Caki2 (cell line): ENCODE measurements around the gene OPHN1. TPM values are rescaled to one million over a fixed set of nuclear protein-coding genes. Genes with fewer than 3 reads are reported as not detected.

Experiments
- DNase-seq: peaks from one replicate; pipeline ENCODE4 v3.0.0-alpha.2; 2015; ENCODE audit warnings: low read depth
- in situ Hi-C: cut with HindIII; loops from 2 replicates; pipeline ENCODE4 v1.10.0; 2016; ENCODE audit warnings: low sequenced_read_pairs, low pct_unique_long_range_greater_than_20kb, mixed read lengths
- total RNA-seq: library from RNA; depleted of rRNA; stranded (reverse); fragments of >200 nt; shearing (Covaris generic); gene quantifications from 2 replicates; pipeline ENCODE4 v1.2.3, GENCODE V29; 2014; ENCODE audit warnings: low replicate concordance

OPHN1 gene
- total RNA-seq, 1 experiment from 2014 or later: 2.2 TPM

GRCh38 chrX:68203211-68203610 is 230.1 kb downstream of the OPHN1 start:
- in situ Hi-C loops: no loop called here

GRCh38 chrX:68199062-68199848 is 234.0 kb downstream of the OPHN1 start:
- in situ Hi-C loops: no loop called here
- DNase-seq: no peak

More at GRCh38 chrX:68203211-68203610, 230.1 kb downstream of the OPHN1 start:
- DNase-seq: no peak

GRCh38 chrX:68196939-68197791 is 236.1 kb downstream of the OPHN1 start:
- DNase-seq: peak; percentile 30
- in situ Hi-C loops: no loop called here

- in situ Hi-C loops: no loop called here
- no peak for DNase-seq
Observed at GRCh38 chrX:68195561-68195960, 237.7 kb downstream of the OPHN1 start.

DNA sequence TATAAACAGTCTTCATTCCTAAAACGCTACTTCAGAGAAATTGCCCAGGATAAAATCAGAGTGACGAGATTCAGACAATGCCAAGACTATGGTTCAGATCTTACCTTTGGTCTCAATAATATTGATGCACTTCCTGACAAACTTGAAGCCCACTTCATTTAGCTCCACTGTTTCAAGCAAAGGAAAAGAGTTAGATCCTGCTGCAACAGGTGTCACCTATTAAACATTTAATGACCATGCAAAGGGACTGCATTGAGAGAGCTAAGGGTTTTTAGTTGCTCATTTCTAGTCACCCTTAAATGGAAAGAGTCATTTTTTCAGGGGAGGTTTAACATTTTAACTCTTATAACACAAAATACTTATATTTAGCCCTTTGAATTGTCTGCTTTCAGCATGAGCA is 239.5 kb downstream of the OPHN1 start:
- no peak for DNase-seq
- in situ Hi-C loops: no loop called here

GRCh38 chrX:68193234-68193633 is 240.1 kb downstream of the OPHN1 start:
- in situ Hi-C loops: no loop called here
- DNase-seq: no peak

- in situ Hi-C loops: no loop called here
- no peak for DNase-seq
Observed at GRCh38 chrX:68190799-68191198, 242.5 kb downstream of the OPHN1 start.

DNA sequence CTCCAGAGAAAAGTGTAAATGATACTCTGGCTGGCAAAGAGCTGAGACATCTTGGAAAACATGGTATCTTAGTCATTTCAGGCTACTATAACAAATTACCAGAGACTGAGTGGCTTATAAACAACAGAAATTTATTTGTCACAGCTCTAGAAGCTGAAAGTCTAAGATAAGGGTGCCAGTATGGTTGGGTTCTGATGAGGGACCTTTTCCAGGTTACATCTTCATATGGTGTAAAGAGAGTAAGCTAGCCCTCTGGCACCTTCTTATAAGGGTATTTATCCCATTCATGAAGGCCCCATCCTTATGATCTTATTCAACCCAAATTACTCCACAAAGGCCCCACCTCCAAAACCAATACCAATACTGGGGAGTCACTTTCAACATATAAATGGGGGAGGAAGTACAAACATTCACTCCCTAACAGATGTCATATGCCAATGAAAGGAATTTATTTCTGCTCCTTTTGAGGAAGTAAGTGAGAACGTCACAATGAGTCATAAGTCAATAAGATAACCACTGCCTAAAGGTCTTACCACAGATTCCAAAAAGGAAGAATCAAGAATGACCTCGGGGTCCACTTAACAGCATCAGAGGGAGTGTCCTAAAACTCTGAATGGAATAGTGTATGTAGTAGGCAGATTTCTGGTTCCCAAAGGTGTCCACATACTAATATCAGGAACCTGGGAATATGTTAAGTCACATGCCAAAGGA is 246.6 kb downstream of the OPHN1 start:
- DNase-seq: peak; percentile 1
- in situ Hi-C loops: no loop called here

GRCh38 chrX:68185161-68185560 is 248.1 kb downstream of the OPHN1 start:
- DNase-seq: no peak
- in situ Hi-C loops: no loop called here

DNA sequence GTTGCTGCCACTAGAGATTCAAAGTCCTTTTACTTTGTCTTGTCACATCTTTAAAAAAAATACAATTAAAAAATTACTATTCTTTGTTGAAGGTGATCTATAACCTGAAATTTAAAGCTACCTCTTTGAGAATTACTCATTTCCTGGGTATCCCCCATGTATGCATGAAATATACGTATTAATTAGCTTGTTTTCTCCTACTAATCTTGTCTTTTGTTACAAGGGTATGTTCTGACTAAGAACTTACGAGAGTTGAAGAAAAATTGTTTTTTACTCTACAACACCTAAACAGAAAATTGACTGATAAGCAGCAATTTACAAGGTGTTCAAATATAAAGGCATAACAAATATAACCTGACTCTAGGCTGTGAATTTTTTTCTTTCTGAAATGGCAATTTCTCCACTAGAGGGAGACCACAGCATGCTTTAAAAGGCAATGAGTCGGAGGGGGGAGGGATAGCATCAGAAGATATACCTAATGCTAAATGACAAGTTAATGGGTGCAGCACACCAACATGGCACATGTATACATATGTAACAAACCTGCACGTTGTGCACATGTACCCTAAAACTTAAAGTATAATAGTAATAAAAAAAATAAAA is 249.6 kb downstream of the OPHN1 start:
- DNase-seq: peak; percentile 15
- in situ Hi-C loops: no loop called here

DNA sequence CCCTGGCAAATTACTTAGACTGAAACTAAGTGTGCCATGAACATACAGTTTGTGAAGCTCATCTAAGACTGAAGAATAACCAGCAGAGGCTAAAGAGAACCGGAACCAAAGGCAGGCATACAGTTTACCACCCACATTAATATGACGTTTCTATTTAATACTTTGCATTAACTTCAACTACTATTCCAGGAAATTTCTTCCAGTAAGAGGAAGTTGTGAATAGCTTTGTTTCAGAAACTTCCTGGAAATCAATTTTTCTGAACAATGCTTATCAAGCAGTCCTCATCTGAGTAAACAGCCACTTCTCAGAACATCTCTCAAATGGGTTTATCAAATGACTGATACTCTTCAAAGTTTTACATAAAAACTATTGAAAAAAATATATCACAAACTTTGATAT is 252.7 kb downstream of the OPHN1 start:
- in situ Hi-C loops: no loop called here
- DNase-seq: no peak

DNA sequence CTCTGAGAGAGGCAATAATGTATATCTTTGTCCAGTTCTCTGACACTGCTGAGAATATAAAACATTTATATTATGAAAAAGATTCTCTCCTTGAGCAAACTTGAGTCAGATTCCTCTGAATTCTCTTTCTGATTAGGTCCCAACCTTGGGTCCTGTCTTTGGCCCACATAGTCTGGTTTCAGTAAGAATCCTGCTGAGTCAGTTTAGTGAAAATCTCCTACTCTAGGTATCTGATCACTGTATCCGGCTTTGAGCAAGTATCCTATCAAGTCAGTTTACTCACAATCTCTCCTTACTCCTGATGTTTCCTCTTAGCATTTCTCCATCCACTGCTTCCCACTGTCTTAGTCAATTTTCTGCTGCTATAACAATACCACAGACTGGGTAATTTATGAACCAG is 253.9 kb downstream of the OPHN1 start:
- no peak for DNase-seq
- in situ Hi-C loops: no loop called here

DNA sequence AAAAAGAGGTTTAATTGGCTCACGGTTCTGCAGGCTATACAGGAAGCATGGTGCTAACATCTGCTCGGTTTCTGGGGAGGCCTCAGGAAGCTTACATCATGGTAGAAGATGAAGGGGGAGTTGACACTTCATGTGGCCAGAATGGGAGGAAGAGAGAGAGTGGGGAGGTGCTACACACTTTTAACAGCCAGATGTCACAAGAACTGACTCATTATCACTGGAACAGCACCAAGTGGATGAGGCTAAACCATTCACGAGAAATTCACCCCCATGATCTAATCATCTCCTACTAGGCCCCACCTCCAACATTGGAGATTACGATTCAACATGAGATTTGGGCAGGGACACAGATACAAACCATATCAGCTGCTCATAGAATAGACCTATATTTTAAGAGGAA is 255.8 kb downstream of the OPHN1 start:
- in situ Hi-C loops: no loop called here
- DNase-seq: no peak

GRCh38 chrX:68175562-68175961 is 257.7 kb downstream of the OPHN1 start:
- in situ Hi-C loops: no loop called here
- no peak for DNase-seq

DNA sequence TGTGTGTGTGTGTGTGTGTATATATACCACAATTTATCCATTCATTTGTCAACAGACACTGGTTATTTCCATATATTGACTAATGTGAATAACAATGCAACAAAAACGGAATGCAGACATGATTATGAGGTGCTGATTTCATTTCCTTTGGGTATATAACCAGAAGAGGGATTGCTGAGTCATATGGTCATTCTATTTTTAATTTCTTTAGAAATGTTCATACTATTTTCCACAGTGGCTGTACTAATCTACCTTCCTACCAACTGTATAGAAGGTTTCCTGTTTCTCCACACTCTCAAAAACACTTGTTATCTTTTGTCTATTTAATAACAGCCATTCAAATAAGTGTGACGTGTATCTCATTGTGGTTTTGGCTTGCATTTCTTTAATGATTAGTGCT is 269.9 kb downstream of the OPHN1 start:
- DNase-seq: no peak
- in situ Hi-C loops: no loop called here

GRCh38 chrX:68147848-68148247 is 285.4 kb downstream of the OPHN1 start:
- DNase-seq: no peak
- in situ Hi-C loops: no loop called here

DNA sequence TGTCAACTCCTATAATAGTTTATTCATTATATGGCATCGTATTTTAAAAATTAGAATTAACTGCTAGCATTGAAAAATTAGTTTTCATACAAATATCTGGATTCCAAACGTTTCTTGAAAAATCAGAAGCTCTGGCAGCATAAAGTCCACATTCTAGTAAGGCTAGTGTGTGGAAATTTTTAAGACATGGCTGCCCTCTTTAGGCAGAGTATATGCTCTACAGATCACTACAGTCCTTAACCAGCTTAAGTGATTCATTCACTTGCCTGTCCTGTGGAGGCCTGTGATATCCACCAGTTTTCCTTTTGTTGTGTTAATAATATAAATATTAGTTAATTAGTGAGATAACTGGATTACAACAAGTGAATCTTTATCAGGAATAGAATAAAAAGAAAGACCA is 287.2 kb downstream of the OPHN1 start:
- in situ Hi-C loops: no loop called here
- peak; percentile 6 for DNase-seq

DNA sequence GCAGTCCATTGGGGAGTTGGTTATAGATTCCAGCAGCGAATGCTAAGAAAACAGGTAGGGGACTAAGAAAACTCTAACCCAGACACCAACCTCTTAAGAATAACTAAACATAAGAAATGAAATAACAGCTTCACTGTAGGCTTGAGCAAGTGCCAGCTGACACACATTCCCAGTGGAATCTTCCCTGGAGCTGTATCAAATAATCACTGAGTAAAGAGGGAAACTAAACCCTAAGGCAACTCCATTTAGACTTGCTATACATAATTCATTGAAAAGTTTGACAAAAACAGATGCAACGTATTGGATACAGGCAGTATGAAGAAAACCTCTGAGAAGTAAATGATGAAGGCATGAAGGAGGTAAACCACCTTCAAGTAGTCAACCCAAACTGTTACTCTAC is 293.5 kb downstream of the OPHN1 start:
- in situ Hi-C loops: no loop called here
- DNase-seq: no peak

DNA sequence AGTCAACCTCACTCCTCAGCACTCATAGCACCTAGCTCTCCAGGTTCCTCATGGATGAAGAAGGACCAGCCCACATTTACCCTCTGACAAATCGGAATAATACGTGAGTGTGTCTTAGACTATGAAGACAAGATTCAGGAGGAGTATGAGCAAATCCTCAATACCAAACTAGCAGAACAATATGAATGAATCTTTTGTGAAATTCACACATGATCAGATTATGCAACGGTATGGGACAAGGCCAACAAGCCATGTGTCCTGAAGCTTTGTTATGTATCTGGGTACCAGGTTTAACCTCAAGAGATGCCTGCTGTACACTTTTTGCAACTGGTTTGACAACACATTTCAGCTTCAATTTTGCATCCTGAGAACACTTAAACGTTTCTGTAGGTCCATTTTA is 300.1 kb downstream of the OPHN1 start:
- in situ Hi-C loops: no loop called here
- DNase-seq: no peak
